NT2/D1 (cell line): Measurements from ENCODE around the gene PDE6B.

Experiments
- SUZ12 ChIP-seq: IDR thresholded peaks from 2 replicates; pipeline ENCODE4 v1.6.1; 2011; ENCODE audit not compliant: insufficient read length, insufficient read depth; ENCODE audit errors: extremely low read depth
- YY1 ChIP-seq: IDR thresholded peaks from 2 replicates; pipeline ENCODE4 v1.6.1; 2011; ENCODE audit not compliant: insufficient read length, insufficient read depth

DNA sequence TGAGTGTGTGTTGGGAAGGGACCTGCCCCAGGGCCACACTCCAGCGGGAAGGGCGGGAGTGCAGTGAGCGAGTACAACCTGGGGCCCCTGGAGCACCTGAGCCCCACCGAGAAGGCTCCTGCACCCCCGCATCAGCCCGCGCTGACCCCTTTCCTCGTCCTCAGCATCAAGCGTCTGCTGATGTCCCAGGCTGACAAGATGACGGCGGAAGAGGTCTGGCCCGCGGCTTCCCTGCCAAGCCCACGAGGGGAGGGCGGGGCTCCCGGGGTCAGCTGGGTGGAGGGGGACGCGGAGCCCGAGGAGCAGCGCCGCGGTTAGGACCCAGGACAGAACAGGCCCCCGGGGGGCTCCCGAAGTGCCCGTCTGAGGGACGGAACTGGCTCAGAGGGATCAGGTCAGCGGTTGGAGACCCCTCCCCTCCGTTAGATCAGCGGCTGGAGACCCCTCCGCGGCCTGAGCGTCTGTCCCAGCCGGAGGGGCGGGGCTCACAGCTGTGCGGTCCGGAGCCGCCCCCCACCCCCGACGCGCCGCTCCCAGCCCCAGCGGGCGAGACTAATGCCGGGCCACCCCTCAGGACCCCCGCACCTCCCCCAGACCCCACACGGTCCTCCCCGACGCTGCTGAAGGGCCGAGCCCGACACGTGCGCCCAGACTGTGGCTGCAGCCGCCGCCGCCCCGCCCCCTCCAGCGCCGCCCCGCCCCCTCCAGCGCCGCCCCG, 55.7 kb downstream of the PDE6B start:
- TF ChIP-seq YY1 (no peak), SUZ12 (no peak)
